Activated CD8-positive, alpha-beta T cell treated with anti-CD3 and anti-CD28 coated beads, Interleukin-2, amount 10 ng/mL, durations not matched to agents 7 days and 5 days (primary cell): ENCODE measurements around the gene BOD1L1. TPM values are rescaled to one million over a fixed set of nuclear protein-coding genes. Genes with fewer than 3 reads are reported as not detected.

Experiments
- ATAC-seq: fragments of 150-1000 bp; cut with Tn5 transposase; one replicate; pipeline ENCODE4 v1.10.0; 2021; ENCODE audit warnings: moderate library complexity
- CTCF ChIA-PET: fragments of 350-600 bp; sonication (Branson Sonifier 250); formaldehyde crosslinking; loops from one replicate; lab custom pipeline; 2021; ENCODE audit warnings: antibody characterized with exemption; lab: Charles Lee
- POLR2A ChIA-PET: fragments of 350-600 bp; sonication (Branson Sonifier 250); formaldehyde crosslinking; loops from one replicate; lab custom pipeline; 2021; ENCODE audit warnings: antibody characterized with exemption; lab: Charles Lee
- DNase-seq: peaks from one replicate; pipeline ENCODE4 v3.0.0-alpha.2; 2020
- H3K27ac Mint-ChIP-seq: one replicate; pipeline ENCODE4 v1.8.0; 2021; ENCODE audit warnings: mild to moderate bottlenecking, mixed read lengths
- H3K27me3 Mint-ChIP-seq: one replicate; pipeline ENCODE4 v1.8.0; 2021; ENCODE audit warnings: low read depth, mixed read lengths
- H3K36me3 Mint-ChIP-seq: one replicate; pipeline ENCODE4 v1.8.0; 2021; ENCODE audit warnings: low read depth, mixed read lengths
- H3K4me1 Mint-ChIP-seq: one replicate; pipeline ENCODE4 v1.8.0; 2021; ENCODE audit warnings: low read depth, mixed read lengths
- H3K4me3 Mint-ChIP-seq: one replicate; pipeline ENCODE4 v1.8.0; 2021; ENCODE audit warnings: mild to moderate bottlenecking, mixed read lengths
- H3K9me3 Mint-ChIP-seq: one replicate; pipeline ENCODE4 v1.8.0; 2022; ENCODE audit warnings: mixed read lengths; ENCODE audit not compliant: insufficient read depth
- total RNA-seq, 2 experiments: library from RNA; stranded (reverse); gene quantifications; one replicate each; pipeline ENCODE4 v1.2.3, GENCODE V29; 2021

BOD1L1 gene
- total RNA-seq, 2 experiments from 2014 or later: 29.7 to 30.2 TPM

DNA sequence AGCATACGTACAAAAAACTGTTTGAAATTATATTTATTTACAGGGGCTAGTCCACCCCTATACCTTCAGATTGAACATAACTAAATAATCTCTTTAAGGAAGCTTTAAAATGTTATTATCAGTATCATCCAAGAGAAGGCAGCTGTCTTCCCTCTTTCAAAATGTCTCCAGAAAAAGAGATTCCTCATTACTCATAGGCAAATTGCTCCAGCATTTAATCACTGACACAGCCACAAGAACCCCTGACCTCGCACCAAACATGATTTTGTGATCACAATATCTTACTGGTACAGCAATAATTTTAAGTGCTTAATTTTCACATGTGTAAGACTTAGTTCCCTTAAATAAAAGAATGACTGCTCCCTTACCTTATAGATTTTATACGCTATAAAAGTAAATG lies 9.7 kb downstream of the BOD1L1 start:
- CTCF ChIA-PET: interaction anchor here (1.1 to 1.3 kb wide), 2 partner anchors 10 to 11 kb away, joined by 3 read pairs; partner anchors contain the start of gene BOD1L1

GRCh38 chr4:13616597-13616996 lies 10.9 kb downstream of the BOD1L1 start:
- H3K4me3 Mint-ChIP-seq: no peak overlapping the region
- H3K36me3 Mint-ChIP-seq: peaks cover 46% of the 10 kb centered on the region
- ChIA-PET CTCF (interaction anchor here (1.3 kb wide), 1 partner anchor 11 kb away, joined by 3 read pairs; the partner anchor contains the start of gene BOD1L1), POLR2A (no interaction called here)
- H3K27ac Mint-ChIP-seq: no peak overlapping the region
- H3K9me3 Mint-ChIP-seq: no peaks in the 10 kb centered on the region
- no peak for ATAC-seq
- peaks cover 35% of the 10 kb centered on the region for H3K4me1 Mint-ChIP-seq
- DNase-seq: no peak
- H3K27me3 Mint-ChIP-seq: no peaks in the 10 kb centered on the region

More for the DNA sequence above, 9.7 kb downstream of the BOD1L1 start:
- no peak overlapping the region for H3K4me3 Mint-ChIP-seq
- H3K36me3 Mint-ChIP-seq: peaks cover 35% of the 10 kb centered on the region
- POLR2A ChIA-PET: interaction anchor here (1.9 kb wide), 1 partner anchor 10 kb away, joined by 6 read pairs; the partner anchor contains the start of gene BOD1L1
- DNase-seq (no peak), ATAC-seq (no peak)
- H3K27me3 Mint-ChIP-seq: no peaks in the 10 kb centered on the region
- H3K4me1 Mint-ChIP-seq: peaks cover 34% of the 10 kb centered on the region
- H3K27ac Mint-ChIP-seq: no peak overlapping the region
- no peaks in the 10 kb centered on the region for H3K9me3 Mint-ChIP-seq

DNA sequence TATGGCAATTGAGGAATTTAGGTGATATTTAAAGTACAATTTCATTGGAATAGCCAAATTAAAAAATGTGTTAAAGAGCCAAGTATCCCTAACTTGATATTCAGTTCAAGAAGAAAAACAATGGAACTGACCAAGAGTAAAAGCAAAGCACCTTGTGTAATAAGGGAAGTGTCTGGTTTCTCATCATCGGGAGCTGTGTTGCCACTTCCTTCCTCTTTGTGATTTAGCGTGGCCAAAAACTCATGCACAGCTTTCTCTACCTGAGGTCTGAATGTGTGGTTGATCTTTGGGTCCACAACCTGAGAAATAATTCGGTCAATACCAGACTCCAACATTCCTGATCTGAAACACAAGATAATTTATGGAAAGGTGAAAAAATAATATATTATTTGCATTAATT lies 12.4 kb downstream of the BOD1L1 start:
- no peaks in the 10 kb centered on the region for H3K27me3 Mint-ChIP-seq
- H3K36me3 Mint-ChIP-seq: peaks cover 58% of the 10 kb centered on the region
- peak overlapping the region; percentile 26 for H3K4me3 Mint-ChIP-seq
- DNase-seq (no peak), ATAC-seq (peak; percentile 64)
- POLR2A ChIA-PET: no interaction called here
- H3K9me3 Mint-ChIP-seq: no peaks in the 10 kb centered on the region
- peaks cover 37% of the 10 kb centered on the region for H3K4me1 Mint-ChIP-seq
- no peak overlapping the region for H3K27ac Mint-ChIP-seq
- CTCF ChIA-PET: no interaction called here

- peak overlapping the region; percentile 22 for H3K27ac Mint-ChIP-seq
- CTCF ChIA-PET: no interaction called here
Observed at GRCh38 chr4:13612569-13612968, 15.0 kb downstream of the BOD1L1 start.

GRCh38 chr4:13611283-13611842 lies 16.2 kb downstream of the BOD1L1 start:
- no peak overlapping the region for H3K4me3 Mint-ChIP-seq
- DNase-seq (no peak), ATAC-seq (no peak)
- no peaks in the 10 kb centered on the region for H3K27me3 Mint-ChIP-seq
- H3K36me3 Mint-ChIP-seq: peaks cover 61% of the 10 kb centered on the region
- CTCF ChIA-PET: interaction anchor here (0.8 to 1.0 kb wide), 2 partner anchors 20 to 43 kb away, joined by 3 to 4 read pairs; no protein-coding TSS in a partner anchor
- no peak overlapping the region for H3K27ac Mint-ChIP-seq
- no peaks in the 10 kb centered on the region for H3K9me3 Mint-ChIP-seq
- POLR2A ChIA-PET: no interaction called here
- peaks cover 35% of the 10 kb centered on the region for H3K4me1 Mint-ChIP-seq

More at GRCh38 chr4:13612569-13612968, 15.0 kb downstream of the BOD1L1 start:
- H3K36me3 Mint-ChIP-seq: peaks cover 59% of the 10 kb centered on the region
- H3K4me1 Mint-ChIP-seq: peaks cover 37% of the 10 kb centered on the region
- no peaks in the 10 kb centered on the region for H3K27me3 Mint-ChIP-seq
- POLR2A ChIA-PET: no interaction called here
- H3K9me3 Mint-ChIP-seq: no peaks in the 10 kb centered on the region
- no peak overlapping the region for H3K4me3 Mint-ChIP-seq
- no peak for ATAC-seq
- DNase-seq: no peak

GRCh38 chr4:13605330-13605729 lies 22.2 kb downstream of the BOD1L1 start:
- POLR2A ChIA-PET: no interaction called here
- H3K4me3 Mint-ChIP-seq: no peak overlapping the region
- ATAC-seq (no peak), DNase-seq (no peak)
- no peak overlapping the region for H3K27ac Mint-ChIP-seq
- CTCF ChIA-PET: interaction anchor here (1.4 kb wide), 1 partner anchor 10 kb away, joined by 4 read pairs; no protein-coding TSS in a partner anchor
- no peaks in the 10 kb centered on the region for H3K9me3 Mint-ChIP-seq
- peaks cover 22% of the 10 kb centered on the region for H3K4me1 Mint-ChIP-seq
- peaks cover 63% of the 10 kb centered on the region for H3K36me3 Mint-ChIP-seq
- no peaks in the 10 kb centered on the region for H3K27me3 Mint-ChIP-seq

- ChIA-PET CTCF (no interaction called here), POLR2A (no interaction called here)
- Mint-ChIP-seq H3K27me3 (no peaks in the 10 kb centered on the region), H3K4me3 (no peak overlapping the region), H3K36me3 (peaks cover 54% of the 10 kb centered on the region), H3K9me3 (no peaks in the 10 kb centered on the region), H3K4me1 (peaks cover 22% of the 10 kb centered on the region), H3K27ac (peak overlapping the region; percentile 48)
- ATAC-seq (no peak), DNase-seq (no peak)
Observed at GRCh38 chr4:13601848-13602247, 25.7 kb downstream of the BOD1L1 start.

DNA sequence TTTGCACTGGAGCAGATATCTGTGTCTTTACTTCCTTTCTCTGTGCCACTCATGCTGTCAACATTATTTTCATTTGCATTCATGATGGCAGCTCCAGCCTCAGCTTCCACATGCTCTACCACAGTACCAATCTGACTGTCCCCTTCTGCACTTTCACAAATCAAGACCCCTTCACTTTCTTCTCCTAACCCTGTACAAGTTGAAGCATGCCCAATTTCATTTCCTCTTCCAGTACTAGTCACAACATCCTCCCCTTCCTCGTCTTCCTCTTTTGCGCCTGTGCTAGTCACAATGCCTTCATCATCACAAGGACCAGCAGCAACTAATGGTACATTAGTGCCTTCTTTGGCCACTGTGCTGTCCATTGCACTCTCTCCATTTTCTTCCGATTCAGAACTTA lies 26.5 kb downstream of the BOD1L1 start:
- ChIA-PET POLR2A (no interaction called here), CTCF (no interaction called here)
- peak overlapping the region; percentile 48 for H3K27ac Mint-ChIP-seq
- H3K4me3 Mint-ChIP-seq: no peak overlapping the region
- no peaks in the 10 kb centered on the region for H3K9me3 Mint-ChIP-seq
- DNase-seq (no peak), ATAC-seq (no peak)
- no peaks in the 10 kb centered on the region for H3K27me3 Mint-ChIP-seq
- H3K4me1 Mint-ChIP-seq: peaks cover 22% of the 10 kb centered on the region
- H3K36me3 Mint-ChIP-seq: peaks cover 57% of the 10 kb centered on the region

DNA sequence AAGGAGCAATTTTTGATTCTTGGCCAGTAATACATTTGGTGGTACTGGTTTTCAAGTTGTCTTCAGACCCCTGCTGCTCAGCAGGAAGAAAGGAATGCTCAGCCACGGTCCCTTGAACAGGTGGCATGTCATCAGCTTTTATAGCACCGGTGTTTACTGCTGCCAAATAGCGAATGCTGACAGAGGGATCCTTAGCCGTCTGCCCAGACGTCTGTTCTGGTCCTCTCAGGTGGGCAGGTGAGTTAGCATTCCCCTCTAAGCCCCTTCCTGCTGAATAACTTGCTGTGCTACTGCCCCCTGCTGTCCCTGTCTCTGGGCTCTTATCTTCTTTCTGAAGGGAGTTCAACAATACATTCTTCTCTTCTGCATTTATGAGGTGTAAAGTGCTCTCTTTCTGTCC lies 28.4 kb downstream of the BOD1L1 start:
- ATAC-seq (no peak), DNase-seq (no peak)
- Mint-ChIP-seq H3K27me3 (no peaks in the 10 kb centered on the region), H3K4me1 (peaks cover 22% of the 10 kb centered on the region), H3K27ac (no peak overlapping the region), H3K36me3 (peaks cover 55% of the 10 kb centered on the region), H3K9me3 (no peaks in the 10 kb centered on the region), H3K4me3 (no peak overlapping the region)
- ChIA-PET CTCF (no interaction called here), POLR2A (no interaction called here)

GRCh38 chr4:13597604-13598003 lies 29.9 kb downstream of the BOD1L1 start:
- peaks cover 46% of the 10 kb centered on the region for H3K36me3 Mint-ChIP-seq
- POLR2A ChIA-PET: no interaction called here
- no peak for ATAC-seq

GRCh38 chr4:13597141-13597540 lies 30.4 kb downstream of the BOD1L1 start:
- CTCF ChIA-PET: no interaction called here

More at GRCh38 chr4:13597604-13598003, 29.9 kb downstream of the BOD1L1 start:
- Mint-ChIP-seq H3K27me3 (no peaks in the 10 kb centered on the region), H3K4me3 (no peak overlapping the region), H3K9me3 (no peaks in the 10 kb centered on the region), H3K4me1 (peaks cover 19% of the 10 kb centered on the region), H3K27ac (no peak overlapping the region)
- CTCF ChIA-PET: no interaction called here
- no peak for DNase-seq

GRCh38 chr4:13592220-13592619 lies 35.3 kb downstream of the BOD1L1 start:
- Mint-ChIP-seq H3K4me3 (no peak overlapping the region), H3K36me3 (peaks cover 28% of the 10 kb centered on the region), H3K27me3 (no peaks in the 10 kb centered on the region), H3K4me1 (no peaks in the 10 kb centered on the region), H3K27ac (no peak overlapping the region), H3K9me3 (no peaks in the 10 kb centered on the region)
- CTCF ChIA-PET: interaction anchor here (1.3 kb wide), 2 partner anchors 19 to 62 kb away, joined by 4 to 5 read pairs; no protein-coding TSS in a partner anchor
- DNase-seq (no peak), ATAC-seq (no peak)
- POLR2A ChIA-PET: interaction anchor here (0.6 kb wide), 1 partner anchor 967 kb away, joined by 3 read pairs; no protein-coding TSS in a partner anchor

More at GRCh38 chr4:13597141-13597540, 30.4 kb downstream of the BOD1L1 start:
- ATAC-seq (no peak), DNase-seq (no peak)
- Mint-ChIP-seq H3K27me3 (no peaks in the 10 kb centered on the region), H3K4me3 (no peak overlapping the region), H3K27ac (no peak overlapping the region), H3K4me1 (peaks cover 14% of the 10 kb centered on the region), H3K9me3 (no peaks in the 10 kb centered on the region), H3K36me3 (peaks cover 42% of the 10 kb centered on the region)
- POLR2A ChIA-PET: no interaction called here
